A549 treated with AZD9567 at 1 μM for 4 hours (cell line): ENCODE data around the gene YBX1. TPM values are rescaled to one million over a fixed set of nuclear protein-coding genes. Genes with fewer than 3 reads are reported as not detected.

Source experiments
- total RNA-seq: library from RNA; stranded (reverse); fragments of 200-300 nt; extraction: Qiagen RNA extraction; gene quantifications from 5 replicates; pipeline ENCODE4 v1.2.3, GENCODE V29; 2022; ENCODE audit not compliant: insufficient read depth

The YBX1 gene
- total RNA-seq, result 718 to 786 TPM (median 772 TPM) in 5 replicates

GRCh38 chr1:42681741-42682483 is at the start of gene YBX1:
Gene YBX1, plus strand, starts transcription at chr1:42682418. Its CDS starts 148 bp downstream, at chr1:42682566.

GRCh38 chr1:42657981-42658876 is 24.0 kb upstream of the YBX1 start, which contains the start of gene PPIH:
Gene PPIH, plus strand, starts transcription at chr1:42658423. Its CDS starts 24 bp downstream, at chr1:42658447.

GRCh38 chr1:42739753-42740700 is 57.8 kb downstream of the YBX1 start, which contains the start of gene CLDN19:
Gene CLDN19, minus strand, starts transcription at chr1:42740236. Its CDS starts 173 bp downstream, at chr1:42740063.

Other genes with a start within 250 kb of the YBX1 start
- gene ZMYND12, start 226.4 kb upstream of the YBX1 start, total RNA-seq, result 0.24 to 0.81 TPM (median 0.27 TPM) in 4 of 5 replicates, not detected in the other
- gene PPCS, start 225.9 kb upstream of the YBX1 start, total RNA-seq, result 32.5 to 41.6 TPM (median 38.5 TPM) in 5 replicates
- 0.36 to 0.88 TPM (median 0.54 TPM) in 4 of 5 replicates, not detected in the other for gene CCDC30, start 219.1 kb upstream of the YBX1 start, total RNA-seq
- gene PPIH, start 24.0 kb upstream of the YBX1 start, total RNA-seq, result 45.9 to 63.6 TPM (median 61.0 TPM) in 5 replicates
- gene CLDN19, start 57.8 kb downstream of the YBX1 start, total RNA-seq, result not detected in 5 replicates
- 27.3 to 35.9 TPM (median 34.5 TPM) in 5 replicates for gene P3H1, start 84.6 kb downstream of the YBX1 start, total RNA-seq
- 3.5 to 12.2 TPM (median 4.6 TPM) in 5 replicates for gene C1orf50, start 84.8 kb downstream of the YBX1 start, total RNA-seq
- 0.08 to 0.23 TPM (median 0.10 TPM) in 4 of 5 replicates, not detected in the other for gene TMEM269, start 102.6 kb downstream of the YBX1 start, total RNA-seq
- 3.7 to 4.4 TPM (median 4.2 TPM) in 5 replicates for gene ERMAP, start 134.7 kb downstream of the YBX1 start, total RNA-seq
- 13.5 to 20.9 TPM (median 15.0 TPM) in 5 replicates for gene SVBP, start 135.0 kb downstream of the YBX1 start, total RNA-seq
- 1.3 to 6.7 TPM (median 6.4 TPM) in 5 replicates for gene ZNF691, start 164.2 kb downstream of the YBX1 start, total RNA-seq